NCI-H2227 treated with DMSO at 0.1 percent for 48 hours (cell line): ENCODE measurements around the gene RBM46.
"Not testable (repeated sequence)": the region's sequence is repeated elsewhere in the genome, so short reads cannot be mapped to it uniquely, and the experiment has no call there.

Experiments
- DNase-seq: peaks from one replicate; lab custom pipeline; 2025; lab: John Stamatoyannopoulos, UW

The RBM46 gene

GRCh38 chr4:154836513-154836912 lies 55.4 kb downstream of the RBM46 start:
- DNase-seq = no peak

- DNase-seq = no peak
Observed at GRCh38 chr4:154838155-154838554, 57.1 kb downstream of the RBM46 start.

GRCh38 chr4:154838694-154839093 lies 57.6 kb downstream of the RBM46 start:
- DNase-seq = no peak

DNA sequence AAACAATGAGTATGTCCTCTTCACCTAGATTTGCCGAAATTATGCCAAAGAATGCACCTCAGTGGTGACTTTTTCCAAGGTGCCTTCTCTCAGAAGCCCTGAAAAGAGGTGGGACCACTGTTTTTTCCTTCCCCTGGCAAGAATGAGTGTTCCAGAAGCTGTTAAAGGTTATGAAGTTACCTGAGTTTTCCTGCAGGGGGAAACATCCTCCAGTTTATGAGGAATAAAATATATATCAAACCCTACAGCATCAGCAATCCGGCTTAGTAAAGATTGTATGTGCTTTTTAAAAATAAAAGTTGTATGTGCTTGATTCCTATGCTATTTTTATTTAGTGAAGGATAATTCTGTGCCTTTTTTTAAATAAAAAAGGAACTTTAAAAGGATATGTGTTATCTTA lies 73.3 kb downstream of the RBM46 start:
- DNase-seq = no peak

GRCh38 chr4:154858166-154858565 lies 77.1 kb downstream of the RBM46 start:
- DNase-seq = no peak

GRCh38 chr4:154868414-154869194 lies 87.5 kb downstream of the RBM46 start:
- DNase-seq = no peak

DNA sequence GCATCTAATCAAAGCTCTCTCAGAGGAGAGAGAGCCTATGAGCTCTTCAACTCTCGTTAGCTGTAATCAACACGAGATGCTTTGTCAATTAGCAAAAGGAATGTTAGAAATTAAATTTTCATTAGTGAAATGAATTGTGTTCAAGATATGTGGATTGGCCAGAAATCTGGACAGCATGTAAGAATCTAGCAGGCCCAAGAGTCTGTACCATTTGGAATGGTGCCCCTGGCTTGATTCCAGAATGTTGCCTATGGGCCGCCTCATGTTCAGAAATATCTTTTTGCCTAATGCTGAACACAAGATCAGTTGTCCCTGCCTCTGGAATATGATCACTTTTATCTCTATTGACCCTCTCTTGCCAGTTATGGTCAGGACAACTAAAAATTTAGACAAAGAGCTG lies 88.2 kb downstream of the RBM46 start:
- no peak for DNase-seq

GRCh38 chr4:154872198-154872597 lies 91.1 kb downstream of the RBM46 start:
- no peak for DNase-seq

GRCh38 chr4:154874049-154874448 lies 93.0 kb downstream of the RBM46 start:
- DNase-seq = not testable (repeated sequence)

- no peak for DNase-seq
Observed at GRCh38 chr4:154877110-154877760, 96.2 kb downstream of the RBM46 start.
